Measurements from ENCODE around the gene FBXO24.

FBXO24 gene

GRCh38 chr7:100574362-100575205, 11.5 kb upstream of the FBXO24 start:
- no peak for DNase-seq (ENCODE audit: low read depth in 3 of 3)

GRCh38 chr7:100575206-100575631, 10.9 kb upstream of the FBXO24 start:
- no peak for DNase-seq (ENCODE audit: low read depth in 3 of 3)

GRCh38 chr7:100575746-100576383, 10.3 kb upstream of the FBXO24 start:
- no peak for DNase-seq (ENCODE audit: low read depth in 3 of 3)

- no peak for DNase-seq (ENCODE audit: low read depth in 3 of 3)
Measured at GRCh38 chr7:100576384-100576993, 9.6 kb upstream of the FBXO24 start.

GRCh38 chr7:100577103-100577502, 9.0 kb upstream of the FBXO24 start:
- no peak for DNase-seq (ENCODE audit: low read depth in 3 of 3)

GRCh38 chr7:100577507-100577906, 8.6 kb upstream of the FBXO24 start:
- no peak for DNase-seq (ENCODE audit: low read depth in 3 of 3)

GRCh38 chr7:100578246-100579183, 7.6 kb upstream of the FBXO24 start:
- no peak for DNase-seq (ENCODE audit: low read depth in 3 of 3)

- no peak for DNase-seq (ENCODE audit: low read depth in 3 of 3)
Measured at GRCh38 chr7:100580466-100581283, 5.5 kb upstream of the FBXO24 start.

- DNase-seq (ENCODE audit: low read depth in 3 of 3), result no peak
Measured at GRCh38 chr7:100582041-100582579, 4.0 kb upstream of the FBXO24 start.

GRCh38 chr7:100582650-100583049, 3.5 kb upstream of the FBXO24 start:
- no peak for DNase-seq (ENCODE audit: low read depth in 3 of 3)

GRCh38 chr7:100583132-100584053, 2.7 kb upstream of the FBXO24 start:
- peak in 1 of 3 experiments; percentile 29 for DNase-seq (ENCODE audit: low read depth in 3 of 3)

- DNase-seq (ENCODE audit: low read depth in 3 of 3), result no peak
Measured at GRCh38 chr7:100584054-100584682, 2.0 kb upstream of the FBXO24 start.

GRCh38 chr7:100584683-100585510, 1.2 kb upstream of the FBXO24 start:
- DNase-seq (ENCODE audit: low read depth in 3 of 3), result no peak

GRCh38 chr7:100585511-100586265, 440 bp upstream of the FBXO24 start, which contains the start of gene LRCH4:
Gene LRCH4 (minus strand): TSS chr7:100586129. CDS start chr7:100586100, 29 bp downstream.
- DNase-seq (ENCODE audit: low read depth in 3 of 3), result peak in 1 of 3 experiments; percentile 42

GRCh38 chr7:100588438-100588837, 2.3 kb downstream of the FBXO24 start:
- no peak for DNase-seq (ENCODE audit: low read depth in 3 of 3)

- no peak for DNase-seq (ENCODE audit: low read depth in 3 of 3)
Measured at GRCh38 chr7:100589341-100589947, 3.3 kb downstream of the FBXO24 start.
